Activated T-cell treated with anti-CD3 and anti-CD28 coated beads, Interleukin-2, amount 50 U/mL, for 24 hours (primary cell): ENCODE measurements around the gene SLC6A16.
"Not testable (repeated sequence)": the region's sequence is repeated elsewhere in the genome, so short reads cannot be mapped to it uniquely, and the experiment has no call there.

Experiments
- DNase-seq: peaks from one replicate; pipeline ENCODE4 v3.0.0-alpha.2; 2020
- H3K27ac Mint-ChIP-seq: 2 replicates; pipeline ENCODE4 v1.8.0; 2020; ENCODE audit warnings: mild to moderate bottlenecking, mixed read lengths
- H3K27me3 Mint-ChIP-seq: 2 replicates; pipeline ENCODE4 v1.8.0; 2020; ENCODE audit warnings: mixed read lengths
- H3K36me3 Mint-ChIP-seq: 2 replicates; pipeline ENCODE4 v1.8.0; 2020; ENCODE audit warnings: low read depth, mixed read lengths
- H3K4me1 Mint-ChIP-seq: 2 replicates; pipeline ENCODE4 v1.8.0; 2020; ENCODE audit warnings: low read depth, mixed read lengths
- H3K4me3 Mint-ChIP-seq: 2 replicates; pipeline ENCODE4 v1.8.0; 2020; ENCODE audit warnings: mild to moderate bottlenecking, moderate library complexity, mixed read lengths
- H3K9me3 Mint-ChIP-seq: 2 replicates; pipeline ENCODE4 v1.8.0; 2020; ENCODE audit warnings: mixed read lengths

SLC6A16 gene

GRCh38 chr19:49326165-49326704 is 1.2 kb upstream of the SLC6A16 start:
- H3K4me1 Mint-ChIP-seq: peaks cover 38% of the 10 kb centered on the region
- no peak for DNase-seq
- H3K4me3 Mint-ChIP-seq: no peak overlapping the region
- H3K27ac Mint-ChIP-seq: no peak overlapping the region
- H3K27me3 Mint-ChIP-seq: no peaks in the 10 kb centered on the region
- H3K9me3 Mint-ChIP-seq: no peaks in the 10 kb centered on the region
- H3K36me3 Mint-ChIP-seq: peaks cover 20% of the 10 kb centered on the region

- H3K27ac Mint-ChIP-seq, H3K27me3 Mint-ChIP-seq: not testable (repeated sequence)
- H3K4me1 Mint-ChIP-seq: peaks cover 34% of the 10 kb centered on the region
Observed at GRCh38 chr19:49325756-49326155, 765 bp upstream of the SLC6A16 start.

GRCh38 chr19:49318296-49318695 is 6.7 kb downstream of the SLC6A16 start:
- Mint-ChIP-seq H3K27ac (no peak overlapping the region), H3K36me3 (peaks cover 26% of the 10 kb centered on the region), H3K27me3 (no peaks in the 10 kb centered on the region), H3K4me3 (no peak overlapping the region), H3K4me1 (peaks cover 6% of the 10 kb centered on the region), H3K9me3 (peaks cover 8% of the 10 kb centered on the region)
- no peak for DNase-seq

More at GRCh38 chr19:49325756-49326155, 765 bp upstream of the SLC6A16 start:
- not testable (repeated sequence) for DNase-seq, H3K4me3 Mint-ChIP-seq, H3K9me3 Mint-ChIP-seq
- H3K36me3 Mint-ChIP-seq: peaks cover 20% of the 10 kb centered on the region

- Mint-ChIP-seq H3K27ac (no peak overlapping the region), H3K36me3 (peaks cover 20% of the 10 kb centered on the region), H3K4me1 (peaks cover 6% of the 10 kb centered on the region), H3K4me3 (no peak overlapping the region), H3K9me3 (peaks cover 8% of the 10 kb centered on the region), H3K27me3 (no peaks in the 10 kb centered on the region)
- no peak for DNase-seq
Observed at GRCh38 chr19:49316284-49316683, 8.7 kb downstream of the SLC6A16 start.

- Mint-ChIP-seq H3K36me3 (peaks cover 31% of the 10 kb centered on the region), H3K27me3 (no peaks in the 10 kb centered on the region)
Observed at GRCh38 chr19:49315111-49315510, 9.9 kb downstream of the SLC6A16 start.

GRCh38 chr19:49309087-49309486 is 15.9 kb downstream of the SLC6A16 start:
- Mint-ChIP-seq H3K27ac (no peak overlapping the region), H3K4me1 (peaks cover 2% of the 10 kb centered on the region), H3K9me3 (no peaks in the 10 kb centered on the region), H3K27me3 (no peaks in the 10 kb centered on the region), H3K36me3 (peaks cover 15% of the 10 kb centered on the region), H3K4me3 (no peak overlapping the region)
- no peak for DNase-seq

More at GRCh38 chr19:49315111-49315510, 9.9 kb downstream of the SLC6A16 start:
- Mint-ChIP-seq H3K27ac (no peak overlapping the region), H3K4me1 (peaks cover 6% of the 10 kb centered on the region), H3K9me3 (peaks cover 8% of the 10 kb centered on the region), H3K4me3 (no peak overlapping the region)
- no peak for DNase-seq

GRCh38 chr19:49306734-49307133 is 18.3 kb downstream of the SLC6A16 start:
- peaks cover 15% of the 10 kb centered on the region for H3K36me3 Mint-ChIP-seq
- DNase-seq, H3K27me3 Mint-ChIP-seq, H3K27ac Mint-ChIP-seq, H3K4me1 Mint-ChIP-seq, H3K9me3 Mint-ChIP-seq, H3K4me3 Mint-ChIP-seq: not testable (repeated sequence)

- H3K4me3 Mint-ChIP-seq: no peak overlapping the region
- H3K9me3 Mint-ChIP-seq: no peaks in the 10 kb centered on the region
- DNase-seq: no peak
- no peaks in the 10 kb centered on the region for H3K36me3 Mint-ChIP-seq
- peaks cover 3% of the 10 kb centered on the region for H3K4me1 Mint-ChIP-seq
- H3K27ac Mint-ChIP-seq: no peak overlapping the region
- H3K27me3 Mint-ChIP-seq: no peaks in the 10 kb centered on the region
Observed at GRCh38 chr19:49301866-49302252, 23.1 kb downstream of the SLC6A16 start.

GRCh38 chr19:49301165-49301865 is 23.7 kb downstream of the SLC6A16 start:
- DNase-seq: peak; percentile 86
- peaks cover 3% of the 10 kb centered on the region for H3K4me1 Mint-ChIP-seq
- H3K27ac Mint-ChIP-seq: no peak overlapping the region
- H3K36me3 Mint-ChIP-seq: no peaks in the 10 kb centered on the region
- H3K27me3 Mint-ChIP-seq: no peaks in the 10 kb centered on the region
- peak overlapping the region; percentile 20 for H3K4me3 Mint-ChIP-seq
- no peaks in the 10 kb centered on the region for H3K9me3 Mint-ChIP-seq

GRCh38 chr19:49298653-49299052 is 26.3 kb downstream of the SLC6A16 start:
- H3K27ac Mint-ChIP-seq, H3K27me3 Mint-ChIP-seq, H3K4me1 Mint-ChIP-seq: not testable (repeated sequence)

GRCh38 chr19:49297403-49297802 is 27.6 kb downstream of the SLC6A16 start:
- H3K27me3 Mint-ChIP-seq: no peaks in the 10 kb centered on the region
- peaks cover 3% of the 10 kb centered on the region for H3K4me1 Mint-ChIP-seq
- no peaks in the 10 kb centered on the region for H3K9me3 Mint-ChIP-seq
- H3K36me3 Mint-ChIP-seq: no peaks in the 10 kb centered on the region
- no peak overlapping the region for H3K27ac Mint-ChIP-seq
- no peak for DNase-seq
- H3K4me3 Mint-ChIP-seq: no peak overlapping the region

More at GRCh38 chr19:49298653-49299052, 26.3 kb downstream of the SLC6A16 start:
- not testable (repeated sequence) for H3K4me3 Mint-ChIP-seq, DNase-seq, H3K9me3 Mint-ChIP-seq, H3K36me3 Mint-ChIP-seq

GRCh38 chr19:49295208-49295880 is 29.6 kb downstream of the SLC6A16 start:
- Mint-ChIP-seq H3K27me3 (no peaks in the 10 kb centered on the region), H3K36me3 (no peaks in the 10 kb centered on the region), H3K4me1 (no peaks in the 10 kb centered on the region), H3K27ac (no peak overlapping the region), H3K4me3 (no peak overlapping the region), H3K9me3 (no peaks in the 10 kb centered on the region)
- DNase-seq: no peak

- Mint-ChIP-seq H3K4me3 (no peak overlapping the region), H3K4me1 (no peaks in the 10 kb centered on the region), H3K27ac (no peak overlapping the region), H3K9me3 (no peaks in the 10 kb centered on the region), H3K36me3 (no peaks in the 10 kb centered on the region), H3K27me3 (no peaks in the 10 kb centered on the region)
- no peak for DNase-seq
Observed at GRCh38 chr19:49294401-49294800, 30.6 kb downstream of the SLC6A16 start.

GRCh38 chr19:49290517-49290916 is 34.5 kb downstream of the SLC6A16 start:
- Mint-ChIP-seq H3K4me3 (no peak overlapping the region), H3K27ac (no peak overlapping the region), H3K36me3 (no peaks in the 10 kb centered on the region), H3K27me3 (no peaks in the 10 kb centered on the region), H3K4me1 (no peaks in the 10 kb centered on the region), H3K9me3 (no peaks in the 10 kb centered on the region)
- DNase-seq: no peak

GRCh38 chr19:49289286-49289685 is 35.7 kb downstream of the SLC6A16 start:
- not testable (repeated sequence) for H3K27ac Mint-ChIP-seq, H3K4me3 Mint-ChIP-seq, H3K36me3 Mint-ChIP-seq, H3K9me3 Mint-ChIP-seq, H3K27me3 Mint-ChIP-seq, H3K4me1 Mint-ChIP-seq, DNase-seq
